ENCODE measurements around the gene LRRTM1.

The LRRTM1 gene

DNA sequence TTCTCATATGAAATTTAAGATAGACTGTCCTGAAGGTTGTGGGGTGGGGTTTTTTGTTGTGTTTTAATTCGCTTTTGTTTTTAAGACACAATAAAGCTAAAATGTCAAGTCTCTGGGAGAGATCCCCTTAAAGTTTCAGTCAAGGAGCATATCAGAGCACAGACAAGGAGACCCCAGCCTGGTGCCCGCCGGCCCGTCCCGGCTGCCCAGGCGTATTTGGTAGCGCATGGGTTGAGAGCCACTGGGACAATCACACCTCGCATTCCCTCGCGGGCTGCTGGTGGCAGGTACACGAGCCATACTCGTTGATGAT is 2.6 kb downstream of the LRRTM1 start:
- DNase-seq = no peak

DNA sequence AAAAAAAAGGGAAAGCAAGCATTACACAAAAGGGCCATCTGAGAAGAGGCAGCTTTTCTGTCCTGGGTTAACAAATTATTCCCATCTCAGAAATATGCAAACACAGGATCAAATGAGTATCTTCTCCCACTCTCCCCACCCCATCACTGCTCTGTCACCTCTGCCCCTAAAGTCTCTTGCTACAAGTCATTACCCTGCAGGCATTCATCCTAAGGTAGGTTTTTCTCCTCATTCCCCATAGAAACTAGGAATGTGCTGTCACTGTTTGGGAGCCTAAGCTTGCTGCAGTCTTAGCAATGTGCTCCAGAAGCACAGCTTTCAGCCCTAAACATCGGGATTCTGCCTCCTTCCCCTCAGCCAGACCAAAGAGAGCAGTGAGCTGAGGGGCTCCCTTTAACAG is 3.6 kb downstream of the LRRTM1 start:
- DNase-seq = no peak

DNA sequence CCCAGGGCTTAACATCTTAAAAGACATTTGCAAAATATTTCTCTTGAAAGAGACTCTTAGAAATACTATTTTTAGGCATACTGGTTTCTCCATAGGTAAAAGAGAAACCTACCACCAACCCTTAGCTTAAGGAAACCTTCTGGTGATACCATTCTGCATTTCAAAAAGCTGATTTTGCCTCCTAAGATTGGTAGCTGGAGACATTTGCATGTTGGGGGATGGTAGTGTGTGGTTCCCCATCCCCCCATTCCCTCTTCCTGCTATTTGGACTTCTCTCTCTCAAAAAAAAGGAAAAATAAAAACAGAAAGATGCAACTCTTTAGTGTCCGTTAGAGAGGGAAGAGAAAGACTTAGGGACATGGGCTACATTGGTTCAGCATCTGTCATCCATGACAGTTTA is 4.2 kb downstream of the LRRTM1 start:
- no peak for DNase-seq

DNA sequence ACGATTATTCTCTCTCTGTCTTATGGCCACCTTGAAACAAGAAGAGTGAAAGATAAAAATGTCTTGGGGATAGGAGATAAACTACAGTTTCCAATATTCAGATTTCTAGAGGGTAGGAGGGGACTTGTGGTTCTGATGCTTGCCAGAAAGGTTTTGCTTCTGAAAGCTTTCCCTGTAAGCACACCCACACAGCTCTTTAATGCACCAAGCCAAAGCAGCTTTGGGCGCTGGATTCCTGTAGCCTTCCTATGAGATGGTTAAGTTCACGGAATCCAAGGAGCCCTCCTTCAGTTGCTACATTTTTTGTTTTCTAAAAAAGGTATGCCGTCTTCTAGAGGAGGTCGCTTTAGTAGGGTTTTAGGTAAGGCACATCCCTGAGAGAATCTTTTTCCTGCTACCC is 4.9 kb downstream of the LRRTM1 start:
- DNase-seq = no peak

DNA sequence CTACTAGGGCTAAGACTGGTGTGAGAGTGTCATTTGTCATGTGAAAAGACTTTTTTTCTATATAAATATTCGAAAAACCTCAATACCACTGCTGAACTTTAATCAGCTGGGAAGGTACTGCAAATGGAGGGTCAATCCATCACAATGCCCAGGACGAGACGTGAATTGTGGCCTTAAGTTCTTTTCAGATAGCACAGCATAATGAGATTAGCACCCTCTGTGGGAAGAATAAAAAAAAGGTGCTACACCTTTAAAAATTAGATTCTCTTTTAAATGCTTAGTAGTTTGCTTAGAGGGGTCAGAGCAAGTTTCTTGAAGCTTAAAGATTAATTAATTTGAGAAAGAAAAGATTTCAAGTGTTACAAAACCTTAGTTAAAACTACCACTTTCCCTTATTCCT is 5.6 kb downstream of the LRRTM1 start:
- DNase-seq = no peak

DNA sequence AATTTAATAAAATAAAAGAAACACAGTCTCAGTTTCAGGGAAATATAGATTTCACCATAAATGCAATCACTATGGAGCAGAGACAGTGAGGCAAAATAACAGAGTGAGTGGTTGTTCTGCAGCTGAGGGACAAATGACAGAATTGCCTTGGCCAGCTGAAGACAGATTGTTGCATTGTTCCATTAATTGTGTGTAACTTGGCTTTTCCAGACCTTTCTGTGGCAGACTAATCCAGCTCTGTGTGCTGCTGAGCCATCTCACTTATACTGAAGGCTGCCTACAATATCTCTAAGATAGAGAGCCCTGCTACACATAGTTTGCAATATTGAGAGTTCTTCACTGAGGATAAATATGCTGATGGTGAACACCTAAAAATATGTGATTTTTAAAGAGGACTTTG is 11.5 kb downstream of the LRRTM1 start:
- no peak for DNase-seq

DNA sequence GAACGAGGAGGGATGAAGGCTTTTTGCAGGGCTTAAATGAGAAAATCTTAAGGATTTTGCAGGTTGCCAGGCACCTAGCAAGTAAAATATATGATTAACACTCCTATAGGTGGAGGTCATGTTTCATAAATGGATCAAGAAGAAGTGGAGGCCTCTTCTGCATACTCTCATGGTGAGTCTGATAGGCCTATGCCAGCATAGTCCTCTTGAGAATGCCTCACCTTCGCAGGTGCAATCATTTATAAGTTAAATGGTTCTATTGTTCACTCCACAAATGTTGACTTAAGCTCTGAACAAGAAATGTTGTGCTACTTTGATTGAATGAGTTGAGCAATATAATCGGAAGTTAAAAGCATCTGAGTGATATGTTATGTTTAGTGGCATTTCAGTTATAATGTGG is 12.1 kb downstream of the LRRTM1 start:
- no peak for DNase-seq

DNA sequence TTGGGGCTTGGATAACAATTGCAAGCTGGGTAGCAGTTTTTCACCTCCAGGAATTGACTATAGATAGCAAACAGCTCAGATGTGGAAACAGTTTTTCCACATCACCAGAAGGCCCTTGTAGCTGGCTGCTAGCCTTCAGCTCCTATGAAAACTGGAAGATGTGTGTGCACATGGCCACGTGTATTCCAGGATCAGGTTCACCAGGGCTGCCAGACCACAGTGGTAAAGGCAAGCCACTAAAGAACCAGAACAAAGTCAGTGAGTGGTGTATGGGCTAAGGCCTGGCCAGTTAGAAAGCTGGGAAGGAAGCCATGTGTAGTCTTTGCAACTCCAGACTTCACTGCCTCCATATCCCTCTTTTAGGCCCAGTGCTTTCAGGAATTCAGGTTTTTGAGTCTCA is 12.9 kb downstream of the LRRTM1 start:
- DNase-seq = no peak

DNA sequence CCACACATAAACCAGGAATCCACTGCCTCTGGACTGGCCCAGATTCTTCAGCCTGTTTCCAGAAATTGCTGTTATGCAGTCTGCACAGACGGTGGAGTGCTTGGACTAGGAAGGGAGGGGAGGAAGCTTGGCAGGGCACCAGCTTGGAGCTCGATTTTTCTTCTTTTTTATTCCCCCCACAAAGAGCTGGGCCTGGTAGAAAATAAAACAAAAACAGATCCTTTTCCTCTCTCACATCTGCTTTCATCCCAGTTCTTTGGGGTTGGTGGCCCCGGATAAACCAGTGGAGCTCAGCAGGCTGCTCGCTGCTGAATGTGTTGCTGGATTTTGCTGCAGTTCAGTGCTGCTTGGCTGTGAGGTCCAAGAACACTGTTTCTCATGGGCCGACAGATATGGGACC is 16.0 kb downstream of the LRRTM1 start:
- no peak for DNase-seq

DNA sequence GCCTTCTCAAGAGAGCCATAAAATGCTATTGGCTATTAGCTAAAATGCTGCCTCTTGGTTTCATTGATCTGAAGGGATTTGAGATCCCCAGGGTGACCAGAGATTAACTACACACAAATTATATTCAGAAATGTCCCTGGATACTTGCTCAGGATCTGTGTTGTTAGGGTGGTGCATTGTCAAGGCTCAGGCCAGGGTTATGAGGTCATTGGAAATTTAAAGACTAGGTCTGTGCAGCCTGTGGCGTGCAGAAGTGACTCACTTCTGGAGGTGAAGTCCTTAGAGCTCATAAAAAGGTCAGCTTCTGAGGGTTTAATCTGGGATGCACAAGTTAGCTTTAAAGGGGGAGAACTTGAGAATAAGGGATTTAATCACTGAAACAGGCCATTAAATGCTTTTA is 23.5 kb downstream of the LRRTM1 start:
- no peak for DNase-seq

DNA sequence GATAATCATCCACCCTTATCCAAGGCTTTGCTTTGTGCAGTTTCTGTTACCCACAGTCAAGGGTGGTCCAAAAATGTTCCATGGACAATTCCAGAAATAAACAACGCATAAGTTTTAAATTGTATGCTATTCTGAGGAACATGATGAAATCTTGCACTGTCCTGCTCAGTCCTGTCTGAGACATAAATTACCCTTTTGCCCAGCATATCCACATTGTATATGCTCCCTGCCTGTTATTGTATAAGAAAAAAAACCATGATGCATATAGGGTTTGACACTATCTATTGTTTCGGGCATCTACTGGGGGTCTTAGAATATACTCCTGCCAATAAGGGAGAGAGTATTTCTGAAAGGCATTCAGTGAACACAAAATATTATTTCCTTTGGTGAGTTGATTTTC is 24.0 kb downstream of the LRRTM1 start:
- DNase-seq = no peak

DNA sequence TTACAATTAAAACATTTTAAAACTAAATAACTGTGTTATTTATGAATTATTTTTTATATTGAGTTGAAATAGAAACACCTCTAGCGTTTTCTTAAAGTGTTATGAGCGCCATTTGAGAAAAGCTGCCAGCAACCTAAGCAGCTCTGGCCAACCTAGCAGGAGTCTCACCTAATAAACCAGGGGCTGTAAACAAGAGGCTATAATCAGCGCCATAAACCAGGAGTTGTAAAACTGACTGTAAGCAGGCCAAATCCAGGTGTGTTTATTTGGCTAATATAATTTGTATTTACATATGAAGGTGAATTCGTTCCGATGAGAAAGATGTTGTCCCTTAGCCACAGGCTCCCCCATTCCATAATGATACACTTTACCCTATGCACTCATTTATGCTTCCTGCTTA is 34.7 kb downstream of the LRRTM1 start:
- no peak for DNase-seq

DNA sequence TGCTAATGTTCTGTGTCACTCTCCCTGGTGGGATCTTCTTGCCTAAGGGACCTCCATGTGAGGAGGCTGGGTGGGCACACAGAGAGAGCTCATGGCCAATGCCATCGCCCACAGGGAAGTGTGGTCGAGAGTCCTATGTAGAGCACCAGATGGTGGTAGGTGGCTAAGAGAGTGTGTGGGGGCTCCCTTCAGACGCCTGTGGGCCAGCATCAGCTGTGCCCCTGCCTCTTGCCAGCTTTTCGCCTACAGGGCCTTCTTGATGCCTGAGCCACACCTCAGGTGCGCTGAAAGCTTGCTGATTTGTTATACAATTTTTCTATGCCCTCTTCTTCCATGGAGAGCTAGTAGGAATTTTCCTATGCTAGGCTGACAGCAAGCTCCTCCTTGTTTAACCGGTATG is 38.3 kb downstream of the LRRTM1 start:
- DNase-seq = no peak

DNA sequence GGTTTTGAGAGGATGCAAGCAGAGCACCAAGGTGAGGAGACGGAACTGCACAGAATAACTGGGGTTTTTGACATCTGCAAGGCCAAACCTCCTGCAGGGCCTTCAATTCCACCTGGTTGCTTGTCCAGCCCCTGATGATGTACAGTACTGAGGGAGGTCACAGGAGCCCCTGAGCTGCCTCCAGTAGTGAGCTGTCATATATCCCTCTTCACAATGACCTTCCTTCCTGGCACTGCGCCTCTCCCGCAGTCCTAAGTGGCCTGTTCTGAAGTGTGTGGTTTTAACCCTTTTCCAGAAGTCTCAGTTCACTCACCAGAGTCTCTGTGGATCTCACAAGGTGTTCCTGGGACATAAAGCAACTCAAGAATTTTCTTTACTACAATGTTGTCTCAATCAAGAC is 45.3 kb downstream of the LRRTM1 start:
- no peak for DNase-seq

DNA sequence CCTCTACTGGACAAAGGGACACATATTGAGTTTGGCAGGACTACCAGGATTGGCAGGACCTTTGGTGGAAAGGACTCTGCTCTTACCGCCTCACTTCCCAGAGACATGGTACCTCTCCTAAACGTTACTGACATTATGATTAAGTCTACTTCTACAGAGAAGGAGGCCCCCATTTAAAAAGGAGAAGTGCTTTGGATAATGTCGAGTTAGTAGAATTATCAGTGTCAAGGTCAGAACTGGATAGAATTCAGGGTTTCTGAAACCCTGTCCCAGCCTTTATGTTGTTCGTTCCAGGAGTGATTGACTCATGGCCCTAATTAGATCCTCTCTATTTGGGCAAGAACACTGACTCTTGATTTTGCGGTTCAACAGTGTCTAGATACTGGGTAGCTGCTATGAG is 45.8 kb downstream of the LRRTM1 start:
- DNase-seq = no peak

DNA sequence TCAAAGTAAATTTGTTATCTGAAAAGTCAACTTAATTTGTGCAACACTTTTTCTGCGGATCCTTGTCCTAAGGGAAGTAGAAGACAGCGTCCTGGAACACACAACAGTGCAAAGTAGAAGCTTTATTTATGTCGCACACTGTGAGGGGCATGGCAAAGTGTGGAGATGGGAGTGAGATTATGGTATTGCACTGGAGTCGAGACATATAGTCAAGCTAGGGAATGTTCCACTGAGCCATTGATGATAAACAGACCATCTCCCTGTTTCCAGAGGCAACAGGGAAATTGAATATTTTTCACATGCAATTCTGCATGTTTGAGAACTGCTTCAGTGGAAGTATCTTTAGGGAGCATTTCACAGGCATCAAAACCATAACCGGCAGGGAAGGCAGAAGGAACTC is 46.2 kb downstream of the LRRTM1 start:
- no peak for DNase-seq

DNA sequence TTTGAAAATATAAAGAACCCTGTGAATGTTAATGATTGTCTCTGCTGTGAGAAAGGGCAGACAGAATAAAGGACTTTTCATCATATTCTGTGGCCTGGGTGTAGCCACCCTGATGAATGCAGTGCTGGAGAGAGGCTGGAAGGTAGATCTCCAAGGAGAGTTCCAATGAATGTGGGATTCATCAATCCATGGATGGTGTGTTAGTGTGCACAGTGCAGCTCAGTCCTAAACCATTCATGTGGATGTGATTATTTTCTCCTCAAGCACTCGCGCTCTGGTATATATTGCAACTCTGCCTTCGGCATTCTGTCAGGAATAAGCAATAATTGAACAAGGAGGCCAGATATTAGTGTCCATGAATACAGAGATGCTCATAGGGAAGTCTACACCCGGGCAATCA is 47.1 kb downstream of the LRRTM1 start:
- no peak for DNase-seq

DNA sequence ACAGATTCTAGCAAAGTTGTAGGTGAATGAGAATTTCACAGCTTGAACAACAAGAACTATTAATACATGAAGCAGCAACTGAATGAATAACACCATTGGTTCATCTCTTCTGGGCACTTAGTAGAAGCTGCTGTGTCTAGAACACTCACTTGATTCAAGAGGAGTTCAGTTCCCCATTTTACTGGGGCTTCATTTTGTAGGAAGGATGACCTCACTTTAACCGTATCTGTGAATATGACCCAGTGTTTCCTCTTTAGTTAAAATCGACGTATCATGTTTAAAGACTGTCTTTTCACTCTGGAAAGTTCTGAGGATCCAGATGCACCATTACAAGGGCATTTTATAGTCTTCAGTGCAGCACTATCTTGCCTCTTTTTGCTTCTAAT is 47.8 kb downstream of the LRRTM1 start:
- no peak for DNase-seq

DNA sequence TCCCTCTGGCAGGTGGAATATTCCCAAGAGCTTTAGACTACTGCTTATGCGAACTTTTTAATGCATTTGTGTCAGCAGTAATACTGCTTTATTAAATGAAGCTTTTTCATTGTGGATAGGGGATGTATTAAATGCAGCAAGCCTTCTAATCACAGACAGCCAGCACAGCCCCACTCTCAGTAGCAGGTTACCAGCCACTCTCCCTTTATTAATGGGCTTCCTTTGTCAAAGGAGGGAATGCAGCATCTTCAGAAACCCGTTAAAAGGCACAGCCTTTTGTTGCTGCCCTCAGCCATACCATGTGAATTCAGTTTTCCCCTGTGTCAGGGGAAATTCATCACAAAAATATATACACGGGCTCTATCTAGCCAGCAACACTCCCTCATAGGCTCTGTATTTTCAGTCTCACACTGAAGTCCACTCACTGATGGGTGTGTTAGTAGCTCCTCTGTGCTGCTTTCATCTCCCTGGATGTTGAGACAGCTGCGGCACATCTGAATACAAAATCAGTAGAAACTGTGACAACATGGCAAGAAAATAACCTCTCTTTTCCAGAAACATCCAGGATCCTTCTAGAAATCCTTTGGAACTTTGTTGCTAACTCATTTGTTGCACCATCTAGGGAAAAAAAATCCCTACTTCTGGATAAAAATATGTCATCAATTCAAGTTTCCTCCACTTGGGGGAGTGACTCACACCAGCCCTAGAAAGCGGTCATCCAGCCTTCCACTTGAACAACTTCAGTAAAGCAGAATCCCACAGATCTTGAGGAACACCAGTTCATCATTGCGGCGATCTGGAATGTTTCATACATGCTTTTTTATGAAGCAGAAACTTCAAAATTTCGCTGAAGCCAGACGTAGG is 48.4 kb downstream of the LRRTM1 start:
- DNase-seq = no peak

DNA sequence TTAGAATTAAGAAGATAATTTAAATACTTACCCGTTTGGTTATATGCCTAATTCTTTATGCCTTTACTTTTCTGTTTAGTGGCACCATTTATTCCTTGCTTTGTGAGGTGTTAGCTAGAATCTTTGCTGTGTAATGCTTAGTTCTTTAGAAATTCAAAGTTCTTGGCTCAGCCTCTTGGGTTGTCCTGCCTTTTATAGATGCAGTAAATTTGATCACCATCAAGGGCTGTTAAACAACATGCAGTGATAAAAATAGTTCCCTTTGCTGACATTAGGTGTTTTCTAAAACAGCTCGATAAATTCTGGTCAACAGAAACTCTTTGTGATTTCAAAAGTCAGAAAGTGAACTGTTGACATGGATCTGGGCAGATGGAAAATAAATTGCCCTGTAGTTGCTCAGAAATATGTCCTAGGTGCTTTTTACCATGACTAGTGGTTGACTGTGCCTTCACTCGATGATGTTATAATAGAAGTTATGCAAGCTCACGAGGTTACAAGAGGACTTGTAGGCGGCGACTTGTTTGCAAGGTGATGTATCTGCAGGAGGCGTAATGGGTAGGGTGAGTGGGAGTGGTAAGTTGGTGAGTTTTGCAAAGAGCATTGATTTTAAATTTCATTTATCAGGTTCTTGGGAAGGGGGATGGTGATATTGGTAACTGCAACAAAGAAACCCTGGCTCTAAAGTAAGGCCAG is 52.1 kb downstream of the LRRTM1 start:
- DNase-seq = no peak
